Panc1 (cell line): ENCODE measurements around the gene LRRC23. TPM values are rescaled to one million over a fixed set of nuclear protein-coding genes. Genes with fewer than 3 reads are reported as not detected.

Experiments used
- ATAC-seq: fragments of 200-7000 bp; cut with Tn5 transposase; 2 replicates; pipeline ENCODE4 v1.9.1; 2020; ENCODE audit warnings: mild to moderate bottlenecking, moderate library complexity
- BruUV-seq: library from RNA; stranded (reverse); fragments of 400-500 nt; replicated peaks from 2 replicates; lab custom pipeline; 2021; lab: Mats Ljungman, UMichigan
- CTCF ChIA-PET: fragments of 300-600 bp; sonication (Branson Sonifier 250); formaldehyde crosslinking; loops from one replicate; lab custom pipeline; 2022; ENCODE audit warnings: antibody characterized with exemption; lab: Charles Lee
- POLR2A ChIA-PET: fragments of 300-600 bp; sonication (Branson Sonifier 250); formaldehyde crosslinking; loops from one replicate; lab custom pipeline; 2022; ENCODE audit warnings: antibody characterized with exemption; lab: Charles Lee
- DNase-seq: peaks from one replicate; pipeline ENCODE4 v3.0.0-alpha.2; 2010; ENCODE audit warnings: low read depth, low spot score
- H3K27ac ChIP-seq: 2 replicates; pipeline ENCODE4 v1.5.1; 2011; ENCODE audit warnings: mild to moderate bottlenecking, low read length, inconsistent platforms
- H3K27me3 ChIP-seq: fragments of 200-500 bp; sonication (Bioruptor generic); 2 replicates; pipeline ENCODE4 v1.6.0; 2014; ENCODE audit warnings: low read length, inconsistent platforms; ENCODE audit not compliant: control insufficient read depth, insufficient read depth
- H3K36me3 ChIP-seq: fragments of 200-500 bp; sonication (Bioruptor generic); 2 replicates; pipeline ENCODE4 v1.5.1; 2014; ENCODE audit warnings: inconsistent platforms, mild to moderate bottlenecking, low read length, moderate library complexity; ENCODE audit not compliant: control insufficient read depth, insufficient read depth
- H3K4me1 ChIP-seq: 2 replicates; pipeline ENCODE4 v1.5.1; 2011; ENCODE audit warnings: inconsistent platforms, mild to moderate bottlenecking, low read length, moderate library complexity; ENCODE audit not compliant: control insufficient read depth, insufficient read depth
- H3K4me3 ChIP-seq, 2 experiments: 2 replicates each; pipeline ENCODE4 v1.5.1; 2011 to 2012; ENCODE audit warnings: low read depth in 2 of 2, low read length in 2 of 2, mild to moderate bottlenecking in 2 of 2, inconsistent platforms in 1 of 2, moderate library complexity in 1 of 2
- H3K9me3 ChIP-seq: fragments of 200-500 bp; sonication (Bioruptor generic); 2 replicates; pipeline ENCODE4 v1.5.1; 2014; ENCODE audit warnings: low read depth, mild to moderate bottlenecking, inconsistent platforms, low read length, moderate library complexity; ENCODE audit not compliant: control insufficient read depth, insufficient read depth
- CTCF ChIP-seq: fragments of 450-650 bp; IDR thresholded peaks from 2 replicates; pipeline ENCODE4 v1.5.1; 2017; ENCODE audit warnings: mild to moderate bottlenecking
- POLR2AphosphoS5 ChIP-seq: IDR thresholded peaks from 2 replicates; pipeline ENCODE4 v1.6.1; 2012; ENCODE audit warnings: mild to moderate bottlenecking, low read depth, low read length, moderate library complexity
- SIN3A ChIP-seq: IDR thresholded peaks from 2 replicates; pipeline ENCODE4 v1.6.1; 2012; ENCODE audit warnings: low read depth, mild to moderate bottlenecking, low read length, moderate library complexity, borderline replicate concordance; ENCODE audit not compliant: insufficient read depth
- TCF7L2 ChIP-seq: IDR thresholded peaks from 2 replicates; pipeline ENCODE4 v1.6.1; 2011; ENCODE audit warnings: mild to moderate bottlenecking, low read depth, low read length, inconsistent platforms
- in situ Hi-C: cut with HindIII; loops from 2 replicates; pipeline ENCODE4 v1.10.0; 2016; ENCODE audit warnings: low sequenced_read_pairs, low pct_unique_long_range_greater_than_20kb
- intact Hi-C: fragments of 100-400 bp; cut with micrococcal nuclease; formaldehyde crosslinking; loops from one replicate; pipeline ENCODE4 v1.10.0; 2022; ENCODE audit not compliant: unreplicated experiment
- total RNA-seq: library from RNA; stranded (reverse); gene quantifications from one replicate; pipeline ENCODE4 v1.2.1, GENCODE V29; 2021; ENCODE audit not compliant: unreplicated experiment
- TF ChIP-seq, protein P1 (sequence below), 2 experiments: IDR thresholded peaks; 2 replicates each; pipeline ENCODE4 v1.6.1; 2011 to 2012; ENCODE audit warnings: low read depth in 2 of 2, control low read depth in 1 of 2, low read length in 1 of 2, mild to moderate bottlenecking in 1 of 2, moderate library complexity in 1 of 2; ENCODE audit not compliant: insufficient read depth in 1 of 2

The LRRC23 gene
- total RNA-seq, 1 experiment from 2014 or later, result 6.5 TPM

DNA sequence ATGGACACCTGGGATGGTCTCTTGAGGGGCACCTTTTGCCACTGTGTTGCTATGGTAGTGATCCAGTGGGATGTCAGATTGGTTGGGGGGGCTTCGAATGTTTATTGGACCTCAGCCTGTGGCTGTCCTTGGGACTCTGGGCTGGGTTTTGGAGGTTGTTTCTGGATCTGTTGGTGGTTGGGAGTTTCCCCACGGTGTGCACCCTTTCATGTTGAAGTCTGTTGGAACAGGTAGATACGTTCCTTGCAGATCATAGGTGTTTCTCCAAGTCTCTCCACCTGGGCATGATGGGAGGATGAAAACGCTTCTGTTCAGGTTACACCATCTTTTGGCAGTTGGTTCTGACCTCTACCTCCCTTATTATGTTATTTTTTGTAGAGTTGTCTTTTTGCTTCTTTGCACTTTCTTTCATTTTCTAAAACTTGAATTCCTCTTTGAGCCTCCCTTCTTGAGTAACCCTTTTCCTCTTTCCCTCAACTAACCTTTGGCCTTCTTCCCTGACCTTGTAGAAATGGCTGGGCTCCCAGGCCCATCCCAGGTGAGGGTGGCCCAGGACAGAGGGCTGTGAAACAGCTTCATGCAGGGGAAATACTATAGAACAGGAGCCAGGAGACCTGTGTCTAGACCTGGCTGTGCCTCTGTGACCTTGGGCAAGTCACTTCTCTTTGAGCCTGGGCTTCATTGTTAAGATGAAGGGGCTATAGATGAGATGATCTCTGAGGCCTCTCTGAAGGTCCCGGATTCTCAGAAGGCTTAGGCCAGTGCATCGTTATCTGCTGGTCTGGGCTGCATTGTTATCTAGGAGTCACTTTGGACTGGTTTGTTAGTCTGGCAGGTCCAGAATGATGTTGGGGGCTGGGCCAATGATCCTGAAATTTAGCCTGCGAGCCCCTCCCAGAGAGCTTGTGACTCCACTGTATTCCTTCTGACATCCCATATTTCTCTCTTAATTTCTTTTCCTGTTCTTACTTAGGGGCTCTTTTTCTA lies 25.1 kb downstream of the LRRC23 start:
- POLR2A ChIA-PET, result interaction anchor here (0.5 kb wide), 1 partner anchor 59 kb away, joined by 3 read pairs; no protein-coding TSS in a partner anchor
- H3K4me3 ChIP-seq, result peak overlapping the region; percentile 73 to 83
- H3K36me3 ChIP-seq, result peaks cover 3% of the 10 kb centered on the region
- no TSS peak for BruUV-seq
- peaks cover 49% of the 10 kb centered on the region for H3K4me1 ChIP-seq
- intact Hi-C loops, result no loop called here
- ATAC-seq, result no peak
- CTCF ChIA-PET, result interaction anchor here (0.6 kb wide), 1 partner anchor 59 kb away, joined by 4 read pairs; no protein-coding TSS in a partner anchor
- peak overlapping the region; percentile 95 for H3K27ac ChIP-seq
- in situ Hi-C loops, result no loop called here
- TF ChIP-seq TCF7L2 (no peak), CTCF (no peak), SIN3A (no peak), POLR2AphosphoS5 (no peak)
- TF ChIP-seq, protein P1, sequence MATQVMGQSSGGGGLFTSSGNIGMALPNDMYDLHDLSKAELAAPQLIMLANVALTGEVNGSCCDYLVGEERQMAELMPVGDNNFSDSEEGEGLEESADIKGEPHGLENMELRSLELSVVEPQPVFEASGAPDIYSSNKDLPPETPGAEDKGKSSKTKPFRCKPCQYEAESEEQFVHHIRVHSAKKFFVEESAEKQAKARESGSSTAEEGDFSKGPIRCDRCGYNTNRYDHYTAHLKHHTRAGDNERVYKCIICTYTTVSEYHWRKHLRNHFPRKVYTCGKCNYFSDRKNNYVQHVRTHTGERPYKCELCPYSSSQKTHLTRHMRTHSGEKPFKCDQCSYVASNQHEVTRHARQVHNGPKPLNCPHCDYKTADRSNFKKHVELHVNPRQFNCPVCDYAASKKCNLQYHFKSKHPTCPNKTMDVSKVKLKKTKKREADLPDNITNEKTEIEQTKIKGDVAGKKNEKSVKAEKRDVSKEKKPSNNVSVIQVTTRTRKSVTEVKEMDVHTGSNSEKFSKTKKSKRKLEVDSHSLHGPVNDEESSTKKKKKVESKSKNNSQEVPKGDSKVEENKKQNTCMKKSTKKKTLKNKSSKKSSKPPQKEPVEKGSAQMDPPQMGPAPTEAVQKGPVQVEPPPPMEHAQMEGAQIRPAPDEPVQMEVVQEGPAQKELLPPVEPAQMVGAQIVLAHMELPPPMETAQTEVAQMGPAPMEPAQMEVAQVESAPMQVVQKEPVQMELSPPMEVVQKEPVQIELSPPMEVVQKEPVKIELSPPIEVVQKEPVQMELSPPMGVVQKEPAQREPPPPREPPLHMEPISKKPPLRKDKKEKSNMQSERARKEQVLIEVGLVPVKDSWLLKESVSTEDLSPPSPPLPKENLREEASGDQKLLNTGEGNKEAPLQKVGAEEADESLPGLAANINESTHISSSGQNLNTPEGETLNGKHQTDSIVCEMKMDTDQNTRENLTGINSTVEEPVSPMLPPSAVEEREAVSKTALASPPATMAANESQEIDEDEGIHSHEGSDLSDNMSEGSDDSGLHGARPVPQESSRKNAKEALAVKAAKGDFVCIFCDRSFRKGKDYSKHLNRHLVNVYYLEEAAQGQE (IDR thresholded peaks at IDR 0.05; ENCODE audit: insufficient read depth in 1 of 2, low read depth in 2 of 2, low read length in 1 of 2), result no peak
- no peaks in the 10 kb centered on the region for H3K27me3 ChIP-seq
- no peak for DNase-seq
- H3K9me3 ChIP-seq, result no peaks in the 10 kb centered on the region

GRCh38 chr12:6932766-6933165 lies 28.1 kb downstream of the LRRC23 start:
- ChIA-PET POLR2A (no interaction called here), CTCF (no interaction called here)
- DNase-seq, result no peak
- intact Hi-C loops, result no loop called here
- no peak for ATAC-seq
- in situ Hi-C loops, result no loop called here
- peaks cover 31% of the 10 kb centered on the region for H3K4me1 ChIP-seq
- TF ChIP-seq TCF7L2 (peak; percentile 74; the same call in 1 of the 2 replicates), POLR2AphosphoS5 (no peak)
- H3K9me3 ChIP-seq, result no peaks in the 10 kb centered on the region
- peaks cover 3% of the 10 kb centered on the region for H3K36me3 ChIP-seq
- H3K27me3 ChIP-seq, result no peaks in the 10 kb centered on the region
- H3K27ac ChIP-seq, result peak overlapping the region; percentile 44; the same call in 1 of the 2 replicates
- TSS peak; percentile 26 for BruUV-seq
- H3K4me3 ChIP-seq, result no peak overlapping the region
